Suprapubic skin (tissue), 3 donors: ENCODE results near the gene NCOA5.

Experiments
- POLR2A ChIP-seq, 2 donors: fragments of 450-650 bp; IDR thresholded peaks; one replicate each; pipeline ENCODE4 v1.6.1; 2017; ENCODE audit warnings: antibody characterized with exemption in 2 of 2, mild to moderate bottlenecking in 2 of 2, moderate library complexity in 2 of 2
- TF ChIP-seq, protein P1 (sequence below), 2 donors: fragments of 200-600 bp in 1 of 2; fragments of 450-650 bp in 1 of 2; sonication (generic) in 1 of 2; IDR thresholded peaks; one replicate each; pipeline ENCODE4 v1.5.1; 2016 to 2019; ENCODE audit warnings: antibody characterized with exemption in 2 of 2, mild to moderate bottlenecking in 1 of 2, moderate library complexity in 1 of 2

DNA sequence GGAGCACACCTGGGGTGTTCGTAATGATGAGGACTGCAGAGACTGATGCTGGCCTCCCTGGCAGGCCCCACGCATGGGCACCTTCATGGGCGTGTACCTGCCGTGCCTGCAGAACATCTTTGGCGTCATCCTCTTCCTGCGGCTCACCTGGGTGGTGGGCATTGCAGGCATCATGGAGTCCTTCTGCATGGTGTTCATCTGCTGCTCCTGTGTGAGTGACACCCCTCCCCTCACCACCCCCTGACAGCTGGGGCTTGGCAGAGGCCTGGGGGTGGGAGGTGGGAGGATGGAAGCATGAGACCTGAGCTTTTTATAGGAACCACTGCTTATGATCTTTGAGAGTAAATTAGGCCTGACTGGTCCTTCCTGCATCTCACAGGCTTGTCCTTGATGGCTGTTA lies 54.0 kb downstream of the NCOA5 start:
- TF ChIP-seq, protein P1, sequence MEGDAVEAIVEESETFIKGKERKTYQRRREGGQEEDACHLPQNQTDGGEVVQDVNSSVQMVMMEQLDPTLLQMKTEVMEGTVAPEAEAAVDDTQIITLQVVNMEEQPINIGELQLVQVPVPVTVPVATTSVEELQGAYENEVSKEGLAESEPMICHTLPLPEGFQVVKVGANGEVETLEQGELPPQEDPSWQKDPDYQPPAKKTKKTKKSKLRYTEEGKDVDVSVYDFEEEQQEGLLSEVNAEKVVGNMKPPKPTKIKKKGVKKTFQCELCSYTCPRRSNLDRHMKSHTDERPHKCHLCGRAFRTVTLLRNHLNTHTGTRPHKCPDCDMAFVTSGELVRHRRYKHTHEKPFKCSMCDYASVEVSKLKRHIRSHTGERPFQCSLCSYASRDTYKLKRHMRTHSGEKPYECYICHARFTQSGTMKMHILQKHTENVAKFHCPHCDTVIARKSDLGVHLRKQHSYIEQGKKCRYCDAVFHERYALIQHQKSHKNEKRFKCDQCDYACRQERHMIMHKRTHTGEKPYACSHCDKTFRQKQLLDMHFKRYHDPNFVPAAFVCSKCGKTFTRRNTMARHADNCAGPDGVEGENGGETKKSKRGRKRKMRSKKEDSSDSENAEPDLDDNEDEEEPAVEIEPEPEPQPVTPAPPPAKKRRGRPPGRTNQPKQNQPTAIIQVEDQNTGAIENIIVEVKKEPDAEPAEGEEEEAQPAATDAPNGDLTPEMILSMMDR (IDR thresholded peaks at IDR 0.05): no peak
- TF ChIP-seq POLR2A (IDR thresholded peaks at IDR 0.05): no peak
